Measurements from ENCODE around the gene GABRD.

DNA sequence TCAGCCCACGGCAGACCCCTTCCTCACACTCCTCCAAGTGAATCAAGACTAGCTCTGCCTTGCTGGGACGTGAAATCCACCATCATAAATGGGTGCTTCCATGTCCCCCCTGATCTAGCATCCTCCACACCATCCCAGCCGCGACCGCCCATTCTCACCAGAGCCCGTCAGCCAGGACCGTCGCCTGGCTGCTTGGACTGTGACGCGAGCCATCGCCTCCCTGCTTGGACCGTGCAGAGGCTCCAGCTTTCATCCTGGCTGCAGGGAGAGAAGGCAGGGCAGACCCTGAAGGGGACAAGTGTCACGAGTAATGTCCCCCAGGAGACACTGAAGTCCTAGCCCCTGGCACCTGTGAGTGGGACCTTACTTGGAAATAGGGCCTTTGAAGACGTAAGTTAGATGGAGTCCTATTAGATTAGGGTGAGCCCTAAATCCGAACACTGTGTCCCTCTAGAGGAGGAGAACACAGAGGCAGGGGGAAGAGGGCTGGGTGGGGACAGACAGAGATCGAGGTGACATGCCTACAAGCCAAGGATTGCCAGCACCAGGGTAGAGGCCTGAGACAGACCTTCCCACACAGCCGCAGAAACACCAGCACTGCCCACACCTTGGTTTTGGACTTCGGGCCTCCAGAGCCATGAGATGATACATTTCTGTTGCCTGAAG lies 18.3 kb downstream of the GABRD start:
- no peak for TF ChIP-seq IRF4 (IDR thresholded peaks at IDR 0.05; ENCODE audit: low read depth, low read length)
- no peak for TF ChIP-seq RCOR1 (conservative IDR thresholded peaks at IDR 0.05; ENCODE audit: low read depth, low read length)
- TF ChIP-seq POLR2AphosphoS5 (IDR thresholded peaks at IDR 0.05; ENCODE audit: low read length), result no peak
- TF ChIP-seq CTCF (IDR thresholded peaks at IDR 0.05 in 2 of 3, conservative IDR thresholded peaks at IDR 0.05 in 1 of 3; ENCODE audit: control insufficient read depth in 2 of 3, extremely low read depth in 1 of 3, insufficient read depth in 1 of 3, low read depth in 3 of 3, low read length in 3 of 3), result no peak

All from GM12878 (cell line).